Gastrocnemius medialis (tissue), 4 donors: Measurements from ENCODE around the gene VAV1.

Source experiments
- CTCF ChIP-seq, 5 experiments: fragments of 450-650 bp in 3 of 5; fragments of 200-600 bp in 2 of 5; sonication (generic) in 2 of 5; IDR thresholded peaks in 4 of 5; conservative IDR thresholded peaks in 1 of 5; 1 replicate in 4 of 5; 2 replicates in 1 of 5; pipeline ENCODE4 v1.5.1; 2016 to 2019; ENCODE audit warnings: antibody characterized with exemption in 5 of 5, mild to moderate bottlenecking in 3 of 5, moderate library complexity in 3 of 5
- POLR2A ChIP-seq, 2 donors: fragments of 450-650 bp; IDR thresholded peaks; one replicate each; pipeline ENCODE4 v1.6.1; 2017; ENCODE audit warnings: antibody characterized with exemption in 2 of 2, mild to moderate bottlenecking in 2 of 2, moderate library complexity in 2 of 2

GRCh38 chr19:6873708-6874431, 101.4 kb downstream of the VAV1 start:
- no peak for TF ChIP-seq CTCF (IDR thresholded peaks at IDR 0.05 in 4 of 5, conservative IDR thresholded peaks at IDR 0.05 in 1 of 5)
- no peak for TF ChIP-seq POLR2A (IDR thresholded peaks at IDR 0.05)
